Measurements from ENCODE around the gene SLC6A6.

Gene SLC6A6

DNA sequence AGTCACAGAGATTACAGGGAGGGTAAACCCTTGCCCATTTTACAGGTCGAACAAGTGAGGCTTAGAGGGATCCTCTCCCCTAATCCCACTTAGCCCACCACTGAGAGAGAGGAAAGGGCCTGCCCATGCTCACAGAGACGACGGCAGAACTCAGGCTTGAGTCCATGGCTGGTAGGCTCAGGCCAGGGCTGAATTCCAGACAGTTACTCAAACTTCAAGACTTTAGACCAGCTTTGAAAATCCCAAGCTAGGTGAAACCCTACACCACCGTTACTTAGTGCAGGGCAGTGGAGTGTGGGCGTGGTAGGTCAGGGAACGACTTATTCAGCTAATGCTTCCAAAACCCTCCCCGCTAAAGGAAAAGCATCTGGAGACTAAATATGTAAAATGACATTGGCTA lies 121.4 kb downstream of the SLC6A6 start:
- peaks cover 7% of the 10 kb centered on the region for H3K27me3 ChIP-seq (ENCODE audit: insufficient read depth, low read length, poor library complexity)

DNA sequence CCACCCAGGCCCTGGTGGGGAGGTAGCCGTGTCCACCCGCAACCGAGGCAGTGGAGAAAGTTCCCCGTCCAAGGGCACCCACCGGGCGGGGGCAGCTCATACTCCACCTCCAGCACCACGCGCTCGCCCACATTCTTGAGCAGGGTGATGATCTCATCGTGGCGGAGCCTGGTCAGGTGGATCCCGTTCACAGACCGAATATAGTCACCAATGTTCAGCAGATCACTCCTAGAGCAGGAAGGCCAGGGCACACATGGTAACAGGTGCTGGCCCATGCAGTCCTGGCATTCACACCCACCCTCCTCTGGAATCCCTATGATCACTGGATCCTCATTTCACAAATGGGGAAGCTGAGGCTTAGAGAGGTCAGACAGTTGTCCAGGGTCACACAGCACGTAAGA lies 121.9 kb downstream of the SLC6A6 start:
- no peak overlapping the region for H3K27ac ChIP-seq (ENCODE audit: low read length)
- DNase-seq, result no peak

More for the DNA sequence above, 121.4 kb downstream of the SLC6A6 start:
- Histone ChIP-seq H3K4me2 (ENCODE audit: insufficient read depth, low read length) (no peak overlapping the region), H3K9ac (ENCODE audit: low read depth, low read length) (no peak overlapping the region), H3K27ac (ENCODE audit: low read length) (no peak overlapping the region), H3K9me3 (ENCODE audit: insufficient read depth, low read length, severe bottlenecking) (no peaks in the 10 kb centered on the region), H4K20me1 (ENCODE audit: insufficient read depth, low read length) (peaks cover 3% of the 10 kb centered on the region; the same call in 1 of the 2 replicates), H3K36me3 (ENCODE audit: insufficient read depth, low read length) (no peaks in the 10 kb centered on the region), H3K4me3 (ENCODE audit: low read depth in 1 of 2, low read length in 2 of 2) (no peak overlapping the region), H2AFZ (ENCODE audit: low read depth, low read length) (no peak overlapping the region), H3K4me1 (ENCODE audit: insufficient read depth, low read length) (no peaks in the 10 kb centered on the region), H3K79me2 (ENCODE audit: insufficient read depth, low read length) (no peaks in the 10 kb centered on the region)
- DNase-seq (no peak), ATAC-seq (ENCODE audit: insufficient read depth, low read depth) (no peak)
- TF ChIP-seq EZH2 (IDR thresholded peaks at IDR 0.05; ENCODE audit: borderline replicate concordance, low read depth, low read length, severe bottlenecking), result no peak

DNA sequence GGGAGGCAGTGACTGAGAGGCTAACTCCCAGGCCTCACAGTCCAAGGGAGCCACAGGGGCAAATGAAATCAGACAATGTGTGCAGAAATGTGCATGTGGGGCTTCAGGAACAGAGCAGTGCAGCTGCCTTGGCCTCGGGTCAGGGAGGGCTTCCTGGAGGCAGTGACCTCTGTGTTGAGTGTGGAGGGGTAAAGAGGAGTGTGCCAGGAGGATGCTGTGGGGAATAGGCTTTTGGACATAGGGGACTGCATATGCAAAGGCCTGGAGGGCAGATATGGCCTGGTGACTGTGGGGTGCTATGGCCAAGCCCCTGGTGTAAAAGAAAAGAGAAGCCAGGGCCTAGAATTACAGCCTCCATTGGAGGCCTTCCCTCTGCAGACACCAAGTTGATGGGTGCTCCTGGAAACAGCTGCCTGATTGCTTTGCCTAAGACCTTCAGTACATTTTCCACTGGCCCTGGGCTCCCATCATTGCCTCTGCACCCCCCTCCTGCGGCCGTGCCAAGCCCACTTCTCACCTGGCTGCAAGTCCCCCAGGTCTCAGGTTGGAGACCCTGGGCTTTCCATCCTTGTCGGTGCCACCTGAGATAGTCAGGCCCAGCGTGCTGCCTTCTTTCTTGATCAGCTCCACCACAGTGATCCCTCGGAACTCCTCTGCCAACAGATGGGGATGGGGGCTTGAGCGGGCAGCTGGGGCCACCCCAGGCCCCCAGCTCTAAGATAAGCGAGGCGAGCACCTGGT lies 122.7 kb downstream of the SLC6A6 start:
- Histone ChIP-seq H4K20me1 (ENCODE audit: insufficient read depth, low read length) (peaks cover 3% of the 10 kb centered on the region; the same call in 1 of the 2 replicates), H3K79me2 (ENCODE audit: insufficient read depth, low read length) (no peaks in the 10 kb centered on the region), H3K9ac (ENCODE audit: low read depth, low read length) (no peak overlapping the region), H3K4me3 (ENCODE audit: low read depth in 1 of 2, low read length in 2 of 2) (no peak overlapping the region), H2AFZ (ENCODE audit: low read depth, low read length) (no peak overlapping the region), H3K27ac (ENCODE audit: low read length) (no peak overlapping the region), H3K4me1 (ENCODE audit: insufficient read depth, low read length) (no peaks in the 10 kb centered on the region), H3K27me3 (ENCODE audit: insufficient read depth, low read length, poor library complexity) (peaks cover 13% of the 10 kb centered on the region), H3K36me3 (ENCODE audit: insufficient read depth, low read length) (no peaks in the 10 kb centered on the region), H3K9me3 (ENCODE audit: insufficient read depth, low read length, severe bottlenecking) (no peaks in the 10 kb centered on the region), H3K4me2 (ENCODE audit: insufficient read depth, low read length) (no peak overlapping the region)
- DNase-seq (no peak), ATAC-seq (ENCODE audit: insufficient read depth, low read depth) (no peak)
- no peak for TF ChIP-seq EZH2 (IDR thresholded peaks at IDR 0.05; ENCODE audit: borderline replicate concordance, low read depth, low read length, severe bottlenecking)
- TF ChIP-seq, protein P1, sequence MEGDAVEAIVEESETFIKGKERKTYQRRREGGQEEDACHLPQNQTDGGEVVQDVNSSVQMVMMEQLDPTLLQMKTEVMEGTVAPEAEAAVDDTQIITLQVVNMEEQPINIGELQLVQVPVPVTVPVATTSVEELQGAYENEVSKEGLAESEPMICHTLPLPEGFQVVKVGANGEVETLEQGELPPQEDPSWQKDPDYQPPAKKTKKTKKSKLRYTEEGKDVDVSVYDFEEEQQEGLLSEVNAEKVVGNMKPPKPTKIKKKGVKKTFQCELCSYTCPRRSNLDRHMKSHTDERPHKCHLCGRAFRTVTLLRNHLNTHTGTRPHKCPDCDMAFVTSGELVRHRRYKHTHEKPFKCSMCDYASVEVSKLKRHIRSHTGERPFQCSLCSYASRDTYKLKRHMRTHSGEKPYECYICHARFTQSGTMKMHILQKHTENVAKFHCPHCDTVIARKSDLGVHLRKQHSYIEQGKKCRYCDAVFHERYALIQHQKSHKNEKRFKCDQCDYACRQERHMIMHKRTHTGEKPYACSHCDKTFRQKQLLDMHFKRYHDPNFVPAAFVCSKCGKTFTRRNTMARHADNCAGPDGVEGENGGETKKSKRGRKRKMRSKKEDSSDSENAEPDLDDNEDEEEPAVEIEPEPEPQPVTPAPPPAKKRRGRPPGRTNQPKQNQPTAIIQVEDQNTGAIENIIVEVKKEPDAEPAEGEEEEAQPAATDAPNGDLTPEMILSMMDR (IDR thresholded peaks at IDR 0.05; ENCODE audit: borderline replicate concordance, extremely low read depth, low read length, poor library complexity, severe bottlenecking), result no peak

More for the DNA sequence above, 121.9 kb downstream of the SLC6A6 start:
- H2AFZ ChIP-seq (ENCODE audit: low read depth, low read length), result no peak overlapping the region
- no peaks in the 10 kb centered on the region for H3K79me2 ChIP-seq (ENCODE audit: insufficient read depth, low read length)
- no peak overlapping the region for H3K4me2 ChIP-seq (ENCODE audit: insufficient read depth, low read length)
- no peaks in the 10 kb centered on the region for H3K4me1 ChIP-seq (ENCODE audit: insufficient read depth, low read length)
- no peaks in the 10 kb centered on the region for H3K36me3 ChIP-seq (ENCODE audit: insufficient read depth, low read length)
- TF ChIP-seq, protein P1 (IDR thresholded peaks at IDR 0.05; ENCODE audit: borderline replicate concordance, extremely low read depth, low read length, poor library complexity, severe bottlenecking), result no peak
- TF ChIP-seq EZH2 (IDR thresholded peaks at IDR 0.05; ENCODE audit: borderline replicate concordance, low read depth, low read length, severe bottlenecking), result no peak
- no peak overlapping the region for H3K4me3 ChIP-seq (ENCODE audit: low read depth in 1 of 2, low read length in 2 of 2)
- H4K20me1 ChIP-seq (ENCODE audit: insufficient read depth, low read length), result peaks cover 3% of the 10 kb centered on the region; the same call in 1 of the 2 replicates
- H3K9ac ChIP-seq (ENCODE audit: low read depth, low read length), result no peak overlapping the region
- peaks cover 7% of the 10 kb centered on the region for H3K27me3 ChIP-seq (ENCODE audit: insufficient read depth, low read length, poor library complexity)
- H3K9me3 ChIP-seq (ENCODE audit: insufficient read depth, low read length, severe bottlenecking), result no peaks in the 10 kb centered on the region
- no peak for ATAC-seq (ENCODE audit: insufficient read depth, low read depth)
